ENCODE measurements around the gene CSTF2T. TPM values are rescaled to one million over a fixed set of nuclear protein-coding genes. Genes with fewer than 3 reads are reported as not detected.
"Not testable (repeated sequence)": the region's sequence is repeated elsewhere in the genome, so short reads cannot be mapped to it uniquely, and the experiment has no call there.

The CSTF2T gene
- total RNA-seq, 2 donors from 2014 or later, result 35.8 to 39.0 TPM

DNA sequence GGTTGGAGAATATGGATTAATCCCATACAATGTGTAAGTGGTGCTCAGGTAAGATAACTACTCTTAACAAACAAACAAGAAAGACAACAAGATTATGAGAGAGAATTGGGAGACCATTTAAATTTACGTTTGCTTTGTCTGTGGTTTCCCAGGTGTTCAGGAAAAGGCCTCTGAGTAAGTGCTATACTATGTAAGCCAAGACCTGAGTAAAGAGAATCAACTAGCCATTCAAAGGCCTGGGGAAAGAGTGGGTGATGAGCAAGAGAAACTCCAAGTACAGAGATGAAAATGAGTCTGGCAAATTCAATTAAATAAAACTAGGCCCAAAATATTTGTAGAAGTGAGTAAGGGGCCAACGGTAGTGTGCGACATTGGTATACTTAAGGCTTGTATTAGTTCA lies 9.9 kb downstream of the CSTF2T start:
- no peak for ATAC-seq (replicated peaks in 1 of 2)
- Mint-ChIP-seq H3K36me3 (ENCODE audit: insufficient read depth in 2 of 2) (peaks cover 0 to 2% of the 10 kb centered on the region in 2 donors), H3K9me3 (peaks cover 3 to 5% of the 10 kb centered on the region in 2 donors), H3K4me3 (no peak overlapping the region), H3K4me1 (ENCODE audit: low read depth) (no peaks in the 10 kb centered on the region), H3K27ac (no peak overlapping the region), H3K27me3 (ENCODE audit: low read depth) (peaks cover 10% of the 10 kb centered on the region)
- DNase-seq, result no peak

DNA sequence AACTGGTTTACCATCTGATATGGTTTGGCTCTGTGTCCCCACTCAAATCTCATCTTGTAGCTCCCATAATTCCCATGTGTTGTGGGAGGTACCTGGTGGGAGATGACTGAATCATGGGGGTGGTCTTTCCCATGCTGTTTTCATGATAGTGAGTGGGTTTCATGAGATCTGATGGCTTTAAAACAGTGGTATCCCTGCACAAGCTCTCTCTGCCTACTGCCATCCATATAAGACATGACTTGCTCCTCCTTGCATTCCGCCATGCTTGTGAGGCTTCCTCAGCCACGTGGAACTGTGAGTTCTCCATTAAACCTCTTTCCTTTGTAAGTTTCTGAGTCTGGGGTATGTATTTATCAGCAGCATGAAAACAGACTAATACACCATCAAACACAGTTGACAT lies 10.6 kb downstream of the CSTF2T start:
- ATAC-seq (replicated peaks in 1 of 2); H3K9me3 Mint-ChIP-seq; DNase-seq; H3K4me1 Mint-ChIP-seq (ENCODE audit: low read depth); H3K36me3 Mint-ChIP-seq (ENCODE audit: insufficient read depth in 2 of 2); H3K4me3 Mint-ChIP-seq; H3K27ac Mint-ChIP-seq; H3K27me3 Mint-ChIP-seq (ENCODE audit: low read depth): not testable (repeated sequence)

DNA sequence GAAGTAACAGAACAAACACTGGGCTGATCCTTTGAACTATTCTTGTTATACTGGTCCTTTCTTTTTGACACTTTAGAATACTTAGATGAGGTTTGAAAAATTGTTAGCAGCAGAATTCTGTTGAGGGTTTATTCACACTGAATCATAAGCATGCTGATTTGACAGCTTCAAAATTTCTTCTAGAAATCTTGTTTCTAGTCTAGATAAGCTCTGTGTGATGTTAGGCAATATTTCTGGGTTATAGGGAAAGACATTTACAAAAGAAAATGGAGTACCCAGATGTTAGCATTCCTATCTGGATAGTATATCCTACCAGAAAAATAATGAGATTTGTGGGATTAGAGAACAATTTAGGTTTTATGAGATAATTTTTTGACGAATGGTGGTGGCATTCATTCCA lies 12.1 kb downstream of the CSTF2T start:
- DNase-seq, result no peak
- Mint-ChIP-seq H3K9me3 (peaks cover 3 to 5% of the 10 kb centered on the region in 2 donors), H3K4me1 (ENCODE audit: low read depth) (no peaks in the 10 kb centered on the region), H3K4me3 (no peak overlapping the region), H3K27ac (no peak overlapping the region), H3K36me3 (ENCODE audit: insufficient read depth in 2 of 2) (peaks cover 0 to 2% of the 10 kb centered on the region in 2 donors), H3K27me3 (ENCODE audit: low read depth) (peaks cover 13% of the 10 kb centered on the region)
- ATAC-seq (replicated peaks in 1 of 2), result no peak

DNA sequence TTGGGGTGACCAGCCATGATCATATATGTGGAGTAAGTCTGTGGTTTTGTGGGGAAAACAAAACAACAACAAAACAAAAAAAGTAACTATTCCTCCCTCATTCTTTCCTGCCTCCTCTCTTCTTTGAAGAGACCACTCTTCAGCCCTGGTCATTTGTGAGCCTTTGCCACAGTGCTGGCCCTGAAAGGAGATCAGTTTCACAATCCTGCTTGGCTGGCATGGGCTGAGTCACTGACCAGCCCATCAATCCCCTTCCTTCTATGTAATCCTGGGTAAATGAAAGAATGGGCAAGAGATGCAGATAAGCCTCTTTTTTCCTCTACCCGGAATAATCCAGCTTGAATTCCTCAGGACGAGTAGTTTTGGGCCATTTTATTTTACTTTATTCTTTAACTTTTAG lies 13.6 kb downstream of the CSTF2T start:
- no peak for ATAC-seq (replicated peaks in 1 of 2)
- peaks cover 0 to 2% of the 10 kb centered on the region in 2 donors for H3K36me3 Mint-ChIP-seq (ENCODE audit: insufficient read depth in 2 of 2)
- H3K27me3 Mint-ChIP-seq (ENCODE audit: low read depth), result peaks cover 18% of the 10 kb centered on the region
- no peak overlapping the region for H3K27ac Mint-ChIP-seq
- no peak for DNase-seq
- peaks cover 3 to 5% of the 10 kb centered on the region in 2 donors for H3K9me3 Mint-ChIP-seq
- no peak overlapping the region for H3K4me3 Mint-ChIP-seq
- no peaks in the 10 kb centered on the region for H3K4me1 Mint-ChIP-seq (ENCODE audit: low read depth)

DNA sequence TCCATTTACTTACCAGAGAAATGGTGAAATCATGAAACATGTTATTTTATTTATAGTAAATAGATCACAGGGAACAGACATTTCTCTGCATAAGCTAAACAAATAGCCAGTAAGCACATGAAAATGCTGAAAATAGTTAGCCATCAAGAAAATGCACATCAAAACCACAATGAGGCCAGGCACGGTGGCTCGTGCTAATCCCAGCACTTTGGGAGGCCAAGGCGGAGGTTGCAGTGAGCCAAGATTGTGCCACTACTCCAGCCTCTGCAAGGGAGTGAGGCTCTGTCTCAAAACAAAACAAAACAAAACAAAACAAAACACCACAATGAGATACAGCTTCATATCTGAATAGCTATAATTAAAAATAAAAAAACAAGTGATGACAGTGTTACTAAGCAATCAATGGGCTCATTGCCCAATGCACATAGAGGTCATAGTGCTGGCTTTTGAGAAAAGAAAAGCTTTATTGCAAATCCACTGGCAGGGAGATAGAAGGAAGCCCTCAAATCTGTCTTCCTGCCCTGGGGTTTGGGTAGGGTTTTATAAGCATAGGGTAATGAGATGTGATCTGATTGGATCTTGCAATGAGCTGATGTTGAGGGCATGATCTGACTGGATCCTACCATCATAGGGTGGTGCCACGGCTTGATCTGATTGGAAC lies 16.2 kb downstream of the CSTF2T start:
- Mint-ChIP-seq H3K27ac (no peak overlapping the region), H3K36me3 (ENCODE audit: insufficient read depth in 2 of 2) (no peaks in the 10 kb centered on the region), H3K27me3 (ENCODE audit: low read depth) (peaks cover 31% of the 10 kb centered on the region), H3K9me3 (peaks cover 0 to 1% of the 10 kb centered on the region in 2 donors), H3K4me1 (ENCODE audit: low read depth) (no peaks in the 10 kb centered on the region), H3K4me3 (no peak overlapping the region)
- ATAC-seq (replicated peaks in 1 of 2) (no peak), DNase-seq (no peak)

DNA sequence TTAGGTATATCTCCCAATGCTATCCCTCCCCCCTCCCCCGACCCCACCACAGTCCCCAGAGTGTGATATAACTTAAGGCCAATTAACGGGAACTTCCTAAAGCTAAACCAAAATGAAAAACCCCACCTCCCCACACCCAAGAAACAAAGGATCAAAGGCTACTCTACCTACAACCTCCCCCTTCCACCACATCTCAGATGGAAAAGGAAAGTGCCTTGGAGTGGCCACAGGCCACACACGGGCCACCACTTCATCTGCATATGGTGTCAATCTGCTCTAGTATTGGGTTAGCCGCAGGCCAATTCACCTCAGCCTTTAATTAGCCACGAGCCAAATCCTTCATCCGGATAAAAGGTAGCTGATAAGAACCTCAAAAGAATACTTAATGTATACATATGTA lies 19.6 kb downstream of the CSTF2T start:
- Mint-ChIP-seq H3K27me3 (ENCODE audit: low read depth) (peaks cover 38% of the 10 kb centered on the region), H3K36me3 (ENCODE audit: insufficient read depth in 2 of 2) (no peaks in the 10 kb centered on the region)
- no peak for DNase-seq

DNA sequence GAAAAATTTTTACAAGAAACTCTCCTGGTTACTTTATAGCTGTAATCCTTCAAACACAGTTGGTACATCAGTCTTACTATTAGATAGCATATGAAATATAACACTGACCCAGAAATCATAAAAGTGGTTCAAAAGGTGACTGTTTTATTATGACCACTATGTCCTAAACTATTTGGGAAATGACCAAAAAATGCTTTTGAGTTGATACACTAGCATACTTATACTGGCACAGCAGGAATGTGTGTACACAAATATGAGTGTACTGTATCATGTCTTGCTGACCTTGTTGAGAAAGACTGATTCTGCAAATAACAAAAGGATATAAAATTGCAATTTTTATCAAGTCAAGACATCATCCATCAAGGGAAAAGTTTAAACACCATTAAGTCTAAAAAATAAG lies 24.3 kb downstream of the CSTF2T start:
- no peak overlapping the region for H3K27ac Mint-ChIP-seq
- no peak for ATAC-seq (replicated peaks in 1 of 2)
- peaks cover 29% of the 10 kb centered on the region for H3K27me3 Mint-ChIP-seq (ENCODE audit: low read depth)

More for the DNA sequence above, 19.6 kb downstream of the CSTF2T start:
- H3K27ac Mint-ChIP-seq, result no peak overlapping the region
- peaks cover 0 to 1% of the 10 kb centered on the region in 2 donors for H3K9me3 Mint-ChIP-seq
- H3K4me1 Mint-ChIP-seq (ENCODE audit: low read depth), result no peaks in the 10 kb centered on the region
- H3K4me3 Mint-ChIP-seq, result no peak overlapping the region
- no peak for ATAC-seq (replicated peaks in 1 of 2)

DNA sequence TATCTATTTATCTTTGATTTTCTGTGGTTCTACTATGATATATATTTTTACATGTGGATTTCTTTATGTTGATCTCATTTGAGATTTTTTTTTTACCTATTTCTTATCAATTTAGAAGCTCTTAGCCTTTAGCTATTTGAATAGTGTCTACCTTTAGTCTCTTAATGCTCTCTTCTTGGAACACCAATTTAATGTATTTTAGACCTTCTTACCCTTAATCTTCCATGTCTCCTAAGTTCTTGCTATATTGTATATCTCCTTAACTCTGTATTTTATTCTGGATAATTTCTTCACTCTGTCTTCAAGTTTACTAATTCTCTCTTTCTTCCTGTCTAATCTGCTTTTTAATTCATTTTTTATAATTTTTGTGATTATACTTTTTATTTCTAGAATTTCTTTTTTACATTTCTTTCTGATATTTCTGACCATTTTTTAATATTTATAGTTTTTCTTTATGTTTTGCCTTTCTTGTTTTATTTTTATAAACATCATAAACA lies 27.3 kb downstream of the CSTF2T start:
- Mint-ChIP-seq H3K4me3 (no peak overlapping the region), H3K27me3 (ENCODE audit: low read depth) (peaks cover 12% of the 10 kb centered on the region), H3K9me3 (peaks cover 0 to 4% of the 10 kb centered on the region in 2 donors), H3K27ac (no peak overlapping the region), H3K4me1 (ENCODE audit: low read depth) (no peaks in the 10 kb centered on the region), H3K36me3 (ENCODE audit: insufficient read depth in 2 of 2) (peaks cover 0 to 2% of the 10 kb centered on the region in 2 donors)
- no peak for DNase-seq
- no peak for ATAC-seq (replicated peaks in 1 of 2)

More for the DNA sequence above, 24.3 kb downstream of the CSTF2T start:
- peaks cover 0 to 6% of the 10 kb centered on the region in 2 donors for H3K9me3 Mint-ChIP-seq
- DNase-seq, result no peak
- peaks cover 0 to 2% of the 10 kb centered on the region in 2 donors for H3K36me3 Mint-ChIP-seq (ENCODE audit: insufficient read depth in 2 of 2)
- no peak overlapping the region for H3K4me3 Mint-ChIP-seq
- no peaks in the 10 kb centered on the region for H3K4me1 Mint-ChIP-seq (ENCODE audit: low read depth)

DNA sequence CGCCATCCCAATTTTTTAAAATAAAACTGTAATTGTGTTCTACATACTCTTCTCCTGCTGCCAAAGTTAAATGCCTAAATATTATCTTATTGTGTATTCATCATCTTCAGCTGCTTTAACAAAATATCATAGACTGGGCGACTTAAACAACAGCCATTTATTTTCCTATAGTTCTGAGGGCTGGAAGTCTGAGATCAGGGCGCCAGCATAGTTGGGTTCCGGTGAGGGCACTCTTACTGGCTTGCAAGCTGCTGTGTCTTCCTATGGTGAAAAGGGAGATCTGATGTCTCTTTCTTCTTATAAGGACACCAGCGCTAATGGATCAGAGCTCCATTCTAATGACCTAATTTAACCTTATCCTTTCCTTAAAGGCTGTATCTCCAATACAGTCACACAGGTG lies 30.4 kb downstream of the CSTF2T start:
- no peak overlapping the region for H3K27ac Mint-ChIP-seq
- peaks cover 5% of the 10 kb centered on the region for H3K27me3 Mint-ChIP-seq (ENCODE audit: low read depth)
- H3K4me3 Mint-ChIP-seq, result no peak overlapping the region
- H3K36me3 Mint-ChIP-seq (ENCODE audit: insufficient read depth in 2 of 2), result peaks cover 0 to 2% of the 10 kb centered on the region in 2 donors
- no peaks in the 10 kb centered on the region for H3K4me1 Mint-ChIP-seq (ENCODE audit: low read depth)
- DNase-seq (no peak), ATAC-seq (replicated peaks in 1 of 2) (no peak)
- H3K9me3 Mint-ChIP-seq, result peaks cover 0 to 4% of the 10 kb centered on the region in 2 donors

DNA sequence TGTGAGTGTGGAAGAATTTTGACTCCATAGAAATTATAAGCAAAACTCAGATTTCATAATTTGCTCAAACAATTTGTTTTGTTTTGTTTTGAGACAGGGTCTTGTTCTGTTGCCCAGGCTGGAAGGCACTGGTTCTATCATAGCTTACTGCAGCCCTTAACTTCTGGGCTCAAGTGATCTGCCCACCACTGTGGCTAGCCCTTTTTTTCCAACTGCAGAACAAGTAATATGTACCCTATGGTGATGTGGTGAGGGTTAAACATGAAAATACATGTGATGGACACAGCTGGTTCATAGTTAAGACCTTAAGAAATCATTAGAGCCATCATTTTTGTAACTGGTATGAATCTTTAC lies 31.1 kb downstream of the CSTF2T start:
- Mint-ChIP-seq H3K27ac (no peak overlapping the region), H3K27me3 (ENCODE audit: low read depth) (peaks cover 5% of the 10 kb centered on the region), H3K4me3 (no peak overlapping the region), H3K36me3 (ENCODE audit: insufficient read depth in 2 of 2) (peaks cover 0 to 2% of the 10 kb centered on the region in 2 donors), H3K9me3 (peaks cover 0 to 4% of the 10 kb centered on the region in 2 donors), H3K4me1 (ENCODE audit: low read depth) (no peaks in the 10 kb centered on the region)
- DNase-seq, result no peak
- no peak for ATAC-seq (replicated peaks in 1 of 2)

DNA sequence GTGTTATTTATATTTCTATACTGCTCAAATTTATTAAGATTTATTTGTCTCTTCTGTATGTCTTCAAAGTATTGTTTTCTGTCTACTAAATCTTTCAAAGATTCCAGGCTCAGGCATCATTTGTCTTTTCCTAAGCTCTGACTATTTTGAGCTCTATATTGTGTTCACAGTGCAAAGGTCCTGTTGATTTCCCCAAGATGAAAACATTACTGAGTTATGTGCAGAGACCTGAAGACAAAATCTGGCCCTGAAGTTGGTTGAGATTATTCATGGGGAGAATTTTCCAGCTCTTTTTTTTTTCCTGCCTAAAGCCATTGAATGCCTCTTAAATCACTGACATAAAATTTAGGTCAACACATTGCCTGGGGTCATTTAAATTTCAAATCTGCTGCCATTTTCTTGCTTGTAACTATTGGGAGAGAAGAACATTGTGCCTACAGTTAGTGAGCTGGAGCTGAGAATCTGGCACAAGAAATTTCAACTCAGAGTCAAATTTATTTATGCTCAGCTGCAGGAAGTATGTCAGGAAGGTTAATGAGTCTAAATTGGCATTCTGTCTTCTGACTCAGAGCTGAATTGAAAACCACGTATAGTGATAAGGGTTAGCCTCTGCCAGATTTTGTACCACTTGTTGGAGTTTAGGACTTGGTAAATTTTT lies 31.6 kb downstream of the CSTF2T start:
- no peak for ATAC-seq (replicated peaks in 1 of 2)
- Mint-ChIP-seq H3K36me3 (ENCODE audit: insufficient read depth in 2 of 2) (peaks cover 0 to 2% of the 10 kb centered on the region in 2 donors), H3K4me1 (ENCODE audit: low read depth) (no peaks in the 10 kb centered on the region), H3K4me3 (no peak overlapping the region), H3K27me3 (ENCODE audit: low read depth) (peaks cover 5% of the 10 kb centered on the region), H3K27ac (no peak overlapping the region), H3K9me3 (peaks cover 0 to 3% of the 10 kb centered on the region in 2 donors)
- no peak for DNase-seq

DNA sequence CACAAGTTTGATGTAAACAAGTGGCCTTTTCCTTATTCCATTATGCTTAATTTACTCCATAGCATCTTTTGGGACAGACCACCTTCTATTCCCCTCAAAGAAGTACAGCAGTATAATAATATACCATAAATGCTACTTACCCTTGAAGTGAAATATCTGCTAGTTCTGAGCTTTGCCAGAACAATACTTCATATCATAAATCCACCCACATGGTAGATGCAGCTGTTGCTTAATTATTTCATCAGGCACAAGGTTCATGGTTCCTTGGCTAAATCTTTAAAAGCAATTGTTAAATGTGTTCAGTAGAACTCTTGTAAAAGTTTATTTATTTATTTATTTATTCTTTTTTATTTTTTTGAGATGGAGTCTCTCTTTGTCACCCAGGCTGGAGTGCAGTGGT lies 32.9 kb downstream of the CSTF2T start:
- no peak overlapping the region for H3K27ac Mint-ChIP-seq
- peaks cover 5% of the 10 kb centered on the region for H3K27me3 Mint-ChIP-seq (ENCODE audit: low read depth)
- no peaks in the 10 kb centered on the region for H3K36me3 Mint-ChIP-seq (ENCODE audit: insufficient read depth in 2 of 2)
- no peak for DNase-seq
- ATAC-seq (replicated peaks in 1 of 2), result no peak
- no peaks in the 10 kb centered on the region for H3K9me3 Mint-ChIP-seq
- no peaks in the 10 kb centered on the region for H3K4me1 Mint-ChIP-seq (ENCODE audit: low read depth)
- H3K4me3 Mint-ChIP-seq, result no peak overlapping the region

DNA sequence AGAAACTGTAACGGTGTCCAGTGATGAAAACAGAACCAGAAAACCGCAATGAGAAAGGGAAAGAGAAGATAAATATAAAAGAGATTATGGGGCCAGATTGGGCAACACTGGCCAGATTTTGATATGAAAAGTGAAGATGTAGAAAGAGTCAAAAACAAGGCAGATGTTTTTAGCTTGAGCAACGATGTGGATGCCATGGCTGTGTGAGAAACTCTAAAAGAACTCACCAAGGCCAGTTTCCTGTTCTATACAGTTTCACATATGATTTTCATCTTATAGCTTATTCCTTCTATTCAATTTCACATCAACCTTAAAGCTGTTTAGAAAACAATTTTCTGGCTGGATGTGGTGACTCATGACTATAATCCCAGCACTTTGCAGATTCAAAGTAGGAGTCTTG lies 36.3 kb downstream of the CSTF2T start:
- H3K4me1 Mint-ChIP-seq (ENCODE audit: low read depth), result no peaks in the 10 kb centered on the region
- ATAC-seq (replicated peaks in 1 of 2) (no peak), DNase-seq (no peak)
- H3K36me3 Mint-ChIP-seq (ENCODE audit: insufficient read depth in 2 of 2), result no peaks in the 10 kb centered on the region
- peak overlapping the region; percentile 22 for H3K27ac Mint-ChIP-seq
- no peak overlapping the region for H3K4me3 Mint-ChIP-seq
- no peaks in the 10 kb centered on the region for H3K9me3 Mint-ChIP-seq
- no peaks in the 10 kb centered on the region for H3K27me3 Mint-ChIP-seq (ENCODE audit: low read depth)
